ENCODE data around the gene PTPN4. TPM values are rescaled to one million over a fixed set of nuclear protein-coding genes. Genes with fewer than 3 reads are reported as not detected.

Gene PTPN4
- total and polyA plus RNA-seq, 2 of the 8 experiments (the other 6 are each of a cell fraction or from before 2014, with no cell fraction given), result 28.5 to 105 TPM

GRCh38 chr2:119943058-119943457, 183.3 kb downstream of the PTPN4 start (continued):
- TF ChIP-seq KDM1A (IDR thresholded peaks at IDR 0.05; ENCODE audit: borderline replicate concordance, low read length) (no peak), CEBPB (IDR thresholded peaks at IDR 0.05; ENCODE audit: low read depth, low read length) (no peak), BACH1 (IDR thresholded peaks at IDR 0.05; ENCODE audit: low read length) (no peak), ASH2L (IDR thresholded peaks at IDR 0.05; ENCODE audit: low read length) (no peak), EZH2 (IDR thresholded peaks at IDR 0.05; ENCODE audit: low read depth, low read length, severe bottlenecking) (no peak), NANOG (IDR thresholded peaks at IDR 0.05; ENCODE audit: insufficient read depth, low read depth, low read length, poor library complexity, severe bottlenecking) (no peak)

All from H1 (cell line).